Ascending aorta (tissue), 2 donors: ENCODE results near the gene FOXF1. TPM values are rescaled to one million over a fixed set of nuclear protein-coding genes. Genes with fewer than 3 reads are reported as not detected.

Experiments
- DNase-seq, 2 donors: peaks; one replicate each; pipeline ENCODE4 v3.0.0-alpha.2; 2019; ENCODE audit warnings: low spot score in 2 of 2
- H3K27ac ChIP-seq, 2 donors: fragments of 200-600 bp; sonication (generic); one replicate each; pipeline ENCODE4 v1.5.1; 2016 to 2017; ENCODE audit warnings: mild to moderate bottlenecking in 1 of 2
- H3K27me3 ChIP-seq: fragments of 200-600 bp; sonication (generic); one replicate; pipeline ENCODE4 v1.5.1; 2017
- H3K36me3 ChIP-seq, 2 donors: fragments of 200-600 bp; sonication (generic); one replicate each; pipeline ENCODE4 v1.5.1; 2016
- H3K4me1 ChIP-seq, 2 donors: fragments of 200-600 bp; sonication (generic); one replicate each; pipeline ENCODE4 v1.5.1; 2016 to 2017; ENCODE audit warnings: mild to moderate bottlenecking in 1 of 2
- H3K4me3 ChIP-seq, 2 donors: fragments of 200-600 bp; sonication (generic); one replicate each; pipeline ENCODE4 v1.5.1; 2016 to 2017; ENCODE audit warnings: mild to moderate bottlenecking in 1 of 2
- H3K9me3 ChIP-seq, 2 donors: fragments of 200-600 bp; sonication (generic); one replicate each; pipeline ENCODE4 v1.5.1; 2016
- CTCF ChIP-seq, 3 experiments: fragments of 200-600 bp in 2 of 3; fragments of 450-650 bp in 1 of 3; sonication (generic) in 2 of 3; IDR thresholded peaks; one replicate each; pipeline ENCODE4 v1.5.1; 2016 to 2019; ENCODE audit warnings: antibody characterized with exemption in 3 of 3, mild to moderate bottlenecking in 1 of 3, moderate library complexity in 1 of 3
- intact Hi-C: fragments of 100-400 bp; cut with DNase I; formaldehyde crosslinking; loops from one replicate; pipeline ENCODE4 v1.15.1; 2023
- total RNA-seq: library from RNA; depleted of rRNA; stranded (reverse); fragments of >200 nt; gene quantifications from one replicate; pipeline ENCODE4 v1.1.0, GENCODE V29; 2016

FOXF1 gene
- 3.2 TPM for total RNA-seq

GRCh38 chr16:86510465-86511261 lies at the start of gene FOXF1:
TSS of gene FOXF1 (plus strand) at chr16:86510527. CDS start at chr16:86510570, 43 bp downstream.
- Histone ChIP-seq H3K27ac (peak within 1 kb of the TSS; percentile 48 to 50), H3K36me3 (no peaks in the 10 kb centered on the region), H3K4me3 (peak within 1 kb of the TSS; percentile 51 to 78), H3K4me1 (peaks cover 5 to 36% of the 10 kb centered on the region in 2 donors), H3K27me3 (peaks cover 45% of the 10 kb centered on the region), H3K9me3 (no peaks in the 10 kb centered on the region)
- TF ChIP-seq CTCF (IDR thresholded peaks at IDR 0.05), result peak in 1 of 3 experiments; percentile 8
- intact Hi-C loops, result loop anchor here (2.0 kb wide), 1 partner anchor 168 kb away; no protein-coding TSS in a partner anchor
- DNase-seq, result no peak

GRCh38 chr16:86461037-86461436 lies 49.3 kb upstream of the FOXF1 start:
- Histone ChIP-seq H3K27ac (no peak overlapping the region), H3K9me3 (no peaks in the 10 kb centered on the region), H3K4me1 (no peaks in the 10 kb centered on the region), H3K4me3 (no peak overlapping the region), H3K27me3 (no peaks in the 10 kb centered on the region), H3K36me3 (no peaks in the 10 kb centered on the region)
- DNase-seq, result no peak
- TF ChIP-seq CTCF (IDR thresholded peaks at IDR 0.05), result no peak
- intact Hi-C loops, result no loop called here

- TF ChIP-seq CTCF (IDR thresholded peaks at IDR 0.05), result no peak
- H3K9me3 ChIP-seq, result no peaks in the 10 kb centered on the region
- no peaks in the 10 kb centered on the region for H3K27me3 ChIP-seq
- DNase-seq, result no peak
- H3K4me1 ChIP-seq, result no peaks in the 10 kb centered on the region
- H3K36me3 ChIP-seq, result no peaks in the 10 kb centered on the region
- H3K27ac ChIP-seq, result no peak overlapping the region
- intact Hi-C loops, result no loop called here
- no peak overlapping the region for H3K4me3 ChIP-seq
Measured at GRCh38 chr16:86462334-86463084, 47.8 kb upstream of the FOXF1 start.

GRCh38 chr16:86464044-86464443 lies 46.3 kb upstream of the FOXF1 start:
- Histone ChIP-seq H3K4me3 (no peak overlapping the region), H3K9me3 (no peaks in the 10 kb centered on the region), H3K27ac (no peak overlapping the region), H3K36me3 (no peaks in the 10 kb centered on the region), H3K27me3 (no peaks in the 10 kb centered on the region), H3K4me1 (no peaks in the 10 kb centered on the region)
- DNase-seq, result no peak
- TF ChIP-seq CTCF (IDR thresholded peaks at IDR 0.05), result no peak
- intact Hi-C loops, result no loop called here

GRCh38 chr16:86465434-86465833 lies 44.9 kb upstream of the FOXF1 start:
- Histone ChIP-seq H3K27me3 (no peaks in the 10 kb centered on the region), H3K4me3 (no peak overlapping the region), H3K27ac (no peak overlapping the region), H3K9me3 (no peaks in the 10 kb centered on the region), H3K36me3 (no peaks in the 10 kb centered on the region), H3K4me1 (no peaks in the 10 kb centered on the region)
- no peak for TF ChIP-seq CTCF (IDR thresholded peaks at IDR 0.05)
- no peak for DNase-seq
- intact Hi-C loops, result no loop called here
